Activated T-cell treated with anti-CD3 and anti-CD28 coated beads, Interleukin-2, amount 50 U/mL, for 24 hours (primary cell): ENCODE data around the gene ZBED4.
A peak's percentile ranks its signal among the peaks of the same experiment; 100 is the strongest.

ENCODE experiments used
- DNase-seq: peaks from one replicate; pipeline ENCODE4 v3.0.0-alpha.2; 2020
- H3K27ac Mint-ChIP-seq: 2 replicates; pipeline ENCODE4 v1.8.0; 2020; ENCODE audit warnings: mild to moderate bottlenecking, mixed read lengths
- H3K27me3 Mint-ChIP-seq: 2 replicates; pipeline ENCODE4 v1.8.0; 2020; ENCODE audit warnings: mixed read lengths
- H3K36me3 Mint-ChIP-seq: 2 replicates; pipeline ENCODE4 v1.8.0; 2020; ENCODE audit warnings: low read depth, mixed read lengths
- H3K4me1 Mint-ChIP-seq: 2 replicates; pipeline ENCODE4 v1.8.0; 2020; ENCODE audit warnings: low read depth, mixed read lengths
- H3K4me3 Mint-ChIP-seq: 2 replicates; pipeline ENCODE4 v1.8.0; 2020; ENCODE audit warnings: mild to moderate bottlenecking, moderate library complexity, mixed read lengths
- H3K9me3 Mint-ChIP-seq: 2 replicates; pipeline ENCODE4 v1.8.0; 2020; ENCODE audit warnings: mixed read lengths

The ZBED4 gene, protein sequence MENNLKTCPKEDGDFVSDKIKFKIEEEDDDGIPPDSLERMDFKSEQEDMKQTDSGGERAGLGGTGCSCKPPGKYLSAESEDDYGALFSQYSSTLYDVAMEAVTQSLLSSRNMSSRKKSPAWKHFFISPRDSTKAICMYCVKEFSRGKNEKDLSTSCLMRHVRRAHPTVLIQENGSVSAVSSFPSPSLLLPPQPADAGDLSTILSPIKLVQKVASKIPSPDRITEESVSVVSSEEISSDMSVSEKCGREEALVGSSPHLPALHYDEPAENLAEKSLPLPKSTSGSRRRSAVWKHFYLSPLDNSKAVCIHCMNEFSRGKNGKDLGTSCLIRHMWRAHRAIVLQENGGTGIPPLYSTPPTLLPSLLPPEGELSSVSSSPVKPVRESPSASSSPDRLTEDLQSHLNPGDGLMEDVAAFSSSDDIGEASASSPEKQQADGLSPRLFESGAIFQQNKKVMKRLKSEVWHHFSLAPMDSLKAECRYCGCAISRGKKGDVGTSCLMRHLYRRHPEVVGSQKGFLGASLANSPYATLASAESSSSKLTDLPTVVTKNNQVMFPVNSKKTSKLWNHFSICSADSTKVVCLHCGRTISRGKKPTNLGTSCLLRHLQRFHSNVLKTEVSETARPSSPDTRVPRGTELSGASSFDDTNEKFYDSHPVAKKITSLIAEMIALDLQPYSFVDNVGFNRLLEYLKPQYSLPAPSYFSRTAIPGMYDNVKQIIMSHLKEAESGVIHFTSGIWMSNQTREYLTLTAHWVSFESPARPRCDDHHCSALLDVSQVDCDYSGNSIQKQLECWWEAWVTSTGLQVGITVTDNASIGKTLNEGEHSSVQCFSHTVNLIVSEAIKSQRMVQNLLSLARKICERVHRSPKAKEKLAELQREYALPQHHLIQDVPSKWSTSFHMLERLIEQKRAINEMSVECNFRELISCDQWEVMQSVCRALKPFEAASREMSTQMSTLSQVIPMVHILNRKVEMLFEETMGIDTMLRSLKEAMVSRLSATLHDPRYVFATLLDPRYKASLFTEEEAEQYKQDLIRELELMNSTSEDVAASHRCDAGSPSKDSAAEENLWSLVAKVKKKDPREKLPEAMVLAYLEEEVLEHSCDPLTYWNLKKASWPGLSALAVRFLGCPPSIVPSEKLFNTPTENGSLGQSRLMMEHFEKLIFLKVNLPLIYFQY

DNA sequence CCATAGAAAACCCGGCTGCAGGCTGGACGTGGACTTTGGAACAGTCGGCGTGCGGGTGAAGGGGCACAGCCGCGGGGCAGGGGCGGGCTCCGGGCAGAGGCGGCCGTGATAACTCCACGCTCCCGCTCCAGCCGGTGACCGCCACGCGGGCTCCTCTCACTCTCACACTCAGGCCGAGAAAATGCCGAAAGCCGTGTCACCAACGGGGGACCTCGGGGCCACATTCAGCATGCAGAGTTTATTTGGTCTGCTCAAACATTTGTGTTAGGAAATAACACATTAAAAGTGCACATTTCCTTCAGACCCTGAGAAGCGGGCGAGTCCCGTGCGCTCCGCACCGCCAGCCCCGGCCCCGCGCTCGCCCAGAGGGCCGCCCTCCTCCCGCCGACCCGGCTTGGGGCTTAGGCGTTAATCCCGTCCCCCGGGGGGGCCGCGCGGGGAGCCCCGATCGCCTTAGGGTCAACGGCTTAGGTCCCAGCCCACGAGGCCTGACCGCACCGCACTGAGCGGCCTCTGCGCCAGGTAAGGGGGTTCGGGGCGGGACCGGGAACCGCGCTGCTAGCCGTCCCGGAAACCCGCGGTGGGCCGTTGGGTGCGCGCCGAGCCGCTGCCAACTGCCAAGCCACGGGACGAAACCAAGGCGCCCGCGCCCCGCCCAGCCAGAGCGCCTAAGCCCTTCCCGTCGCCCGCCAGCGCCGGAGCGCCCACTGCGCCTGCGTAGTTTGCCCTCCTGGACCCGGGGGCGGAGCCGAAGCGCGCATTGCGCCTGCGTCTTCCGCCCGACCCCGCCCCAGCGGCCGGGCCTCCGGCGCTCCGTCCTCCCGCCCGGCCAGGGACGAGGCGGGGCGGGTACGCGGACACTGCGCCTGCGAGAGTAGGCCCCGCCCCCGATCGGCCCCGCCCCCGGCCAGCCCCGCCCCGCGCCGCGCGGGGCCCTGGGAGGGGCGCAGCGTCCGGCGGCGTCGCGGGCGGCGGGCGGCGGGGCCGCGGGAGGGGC, at the start of gene ZBED4:
Gene ZBED4 (plus strand): TSS at position 947 of the 997 bp plus-strand sequence. CDS start 29,819 bp downstream, outside the sequence.
- Mint-ChIP-seq H3K9me3 (no peaks in the 10 kb centered on the region), H3K4me1 (peaks cover 41% of the 10 kb centered on the region), H3K27ac (peak within 1 kb of the TSS; percentile 92), H3K4me3 (peak within 1 kb of the TSS; percentile 90), H3K36me3 (peaks cover 14% of the 10 kb centered on the region), H3K27me3 (peaks cover 16% of the 10 kb centered on the region)
- peak; percentile 99 for DNase-seq

DNA sequence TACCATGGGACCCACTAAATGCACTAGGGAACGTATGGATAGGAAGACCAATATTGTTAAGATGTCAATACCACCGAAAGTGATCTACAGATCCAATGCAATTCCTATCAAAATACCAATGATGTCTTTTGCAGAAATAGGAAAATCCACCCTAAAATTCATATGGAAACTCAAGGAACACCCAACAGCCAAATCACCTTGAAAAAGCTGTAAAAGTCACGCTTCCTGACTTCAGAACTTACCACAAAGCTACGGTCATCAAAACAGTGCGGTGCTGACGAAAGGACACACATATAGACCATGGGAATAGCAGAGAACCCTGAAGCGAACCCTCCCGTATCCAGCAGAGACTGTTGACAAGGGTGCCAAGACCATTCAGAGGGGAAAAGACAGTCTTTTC, 46.5 kb upstream of the ZBED4 start:
- no peaks in the 10 kb centered on the region for H3K27me3 Mint-ChIP-seq
- peak overlapping the region; percentile 32 for H3K4me3 Mint-ChIP-seq
- no peak for DNase-seq
- peak overlapping the region; percentile 53 for H3K27ac Mint-ChIP-seq
- peaks cover 77% of the 10 kb centered on the region for H3K4me1 Mint-ChIP-seq
- no peaks in the 10 kb centered on the region for H3K9me3 Mint-ChIP-seq
- peaks cover 78% of the 10 kb centered on the region for H3K36me3 Mint-ChIP-seq

DNA sequence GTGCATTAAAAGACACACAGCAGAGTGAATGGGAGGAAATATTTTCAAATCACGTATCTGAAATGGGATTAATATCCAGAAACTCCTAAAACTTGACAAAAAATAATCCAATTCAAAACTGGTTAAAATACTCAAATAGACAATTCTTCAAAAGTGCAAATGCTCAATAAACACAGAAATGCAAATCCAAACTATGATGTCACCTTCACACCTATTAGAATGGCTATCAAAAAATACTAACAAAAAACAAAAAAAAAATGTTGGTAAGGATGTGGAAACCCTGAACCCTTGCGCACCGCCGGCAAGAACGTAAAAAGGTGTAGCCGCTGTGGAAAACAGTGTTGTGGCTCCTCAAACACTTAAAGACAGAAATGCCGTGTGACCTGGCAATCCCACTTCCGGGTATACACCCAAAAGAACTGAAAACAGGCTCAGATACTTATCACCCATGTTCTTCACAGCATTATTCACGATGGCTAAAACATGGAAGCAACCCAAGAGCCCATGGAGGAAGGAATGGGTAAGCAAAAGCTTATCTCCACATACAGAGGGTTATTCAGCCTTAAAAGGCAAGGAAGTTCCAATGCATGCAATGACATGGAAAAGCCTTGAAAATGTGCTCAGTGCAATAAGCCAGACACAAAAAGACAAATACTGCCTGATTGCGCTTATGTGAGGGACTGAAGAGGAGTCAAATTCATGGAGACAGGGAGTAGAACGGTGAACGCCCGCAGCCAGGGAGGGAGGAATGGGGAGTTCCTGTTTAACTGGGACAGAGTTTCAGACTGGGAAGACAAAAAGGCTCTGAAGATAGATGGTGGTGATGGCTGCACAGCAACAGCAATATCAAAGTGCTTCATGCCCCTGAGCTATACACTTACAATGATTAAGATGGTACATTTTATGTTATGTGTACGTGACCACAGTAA, 45.6 kb upstream of the ZBED4 start:
- peaks cover 79% of the 10 kb centered on the region for H3K36me3 Mint-ChIP-seq

DNA sequence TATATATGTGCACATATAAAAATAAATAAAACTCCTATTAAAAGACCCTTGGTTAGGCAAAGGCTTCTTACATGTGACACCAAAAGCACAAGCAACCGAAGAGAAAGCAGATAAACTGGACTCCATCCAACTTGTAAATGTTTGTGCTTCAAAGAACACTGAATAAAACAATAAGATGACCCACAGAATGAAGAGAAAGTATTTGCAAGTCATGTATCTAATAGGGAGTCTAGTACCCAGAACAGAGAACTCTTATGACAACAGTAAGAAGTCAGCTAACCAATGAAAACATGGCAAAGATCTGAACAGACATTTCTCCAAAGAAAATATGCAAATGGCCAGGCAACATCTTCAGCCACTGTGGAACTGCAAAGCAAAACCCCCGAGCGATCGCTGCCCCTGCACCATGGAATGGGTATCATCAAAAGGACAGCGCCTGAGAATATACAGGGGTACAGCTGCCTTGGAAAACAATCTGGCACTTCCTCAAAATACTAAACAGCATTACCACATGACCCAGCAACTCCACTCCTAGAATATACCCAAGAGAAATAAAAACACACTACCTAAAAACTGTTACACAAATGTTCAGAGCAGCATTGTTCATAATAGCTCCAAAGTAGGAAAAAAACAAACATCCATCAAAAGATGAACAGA, 43.2 kb upstream of the ZBED4 start:
- H3K36me3 Mint-ChIP-seq = peaks cover 75% of the 10 kb centered on the region
- H3K4me3 Mint-ChIP-seq = no peak overlapping the region
- peaks cover 79% of the 10 kb centered on the region for H3K4me1 Mint-ChIP-seq
- no peak for DNase-seq
- no peaks in the 10 kb centered on the region for H3K9me3 Mint-ChIP-seq
- H3K27me3 Mint-ChIP-seq = no peaks in the 10 kb centered on the region
- peak overlapping the region; percentile 75 for H3K27ac Mint-ChIP-seq

More for the DNA sequence above, 45.6 kb upstream of the ZBED4 start:
- H3K9me3 Mint-ChIP-seq = no peaks in the 10 kb centered on the region
- H3K27ac Mint-ChIP-seq = peak overlapping the region; percentile 53
- DNase-seq = no peak
- peak overlapping the region; percentile 32 for H3K4me3 Mint-ChIP-seq
- no peaks in the 10 kb centered on the region for H3K27me3 Mint-ChIP-seq
- H3K4me1 Mint-ChIP-seq = peaks cover 81% of the 10 kb centered on the region

DNA sequence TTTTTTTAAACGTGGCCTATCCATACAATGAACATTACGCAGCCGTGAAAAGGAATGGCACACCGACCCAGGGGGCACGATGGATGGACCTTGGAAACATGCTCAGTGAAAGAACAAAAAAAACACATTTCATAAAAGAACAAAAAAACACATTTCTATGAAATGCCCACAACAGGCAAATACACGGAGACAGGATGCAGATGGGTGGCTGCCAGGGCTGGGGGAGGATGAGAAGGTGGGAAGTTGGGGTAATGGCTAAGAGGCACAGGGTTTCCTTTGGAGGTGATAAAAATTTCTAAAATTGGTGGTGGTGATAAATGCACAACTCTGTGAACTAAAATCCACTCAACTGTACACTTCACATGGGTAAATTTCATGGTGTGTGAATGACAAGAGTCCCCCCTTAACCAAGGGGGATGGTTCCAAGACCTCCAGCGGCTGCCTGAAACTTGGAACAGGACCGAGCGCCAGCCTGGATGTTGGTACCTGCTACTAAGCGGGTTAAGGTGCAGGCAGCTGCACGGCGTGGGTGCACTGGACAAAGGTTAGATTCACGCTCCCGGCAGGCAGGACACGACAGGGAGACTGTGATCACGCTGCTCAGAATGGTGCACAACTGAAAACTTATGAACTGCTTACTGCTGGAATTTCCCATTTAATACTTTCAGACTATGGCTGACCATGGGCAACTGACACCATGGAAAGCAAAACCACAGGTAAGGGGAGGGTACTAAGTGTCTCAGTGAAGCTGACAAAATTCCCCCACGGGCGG, 42.4 kb upstream of the ZBED4 start:
- H3K36me3 Mint-ChIP-seq = peaks cover 76% of the 10 kb centered on the region
- no peak overlapping the region for H3K4me3 Mint-ChIP-seq
- H3K27ac Mint-ChIP-seq = peak overlapping the region; percentile 75
- H3K9me3 Mint-ChIP-seq = no peaks in the 10 kb centered on the region
- DNase-seq = no peak
- H3K4me1 Mint-ChIP-seq = peaks cover 83% of the 10 kb centered on the region
- no peaks in the 10 kb centered on the region for H3K27me3 Mint-ChIP-seq

DNA sequence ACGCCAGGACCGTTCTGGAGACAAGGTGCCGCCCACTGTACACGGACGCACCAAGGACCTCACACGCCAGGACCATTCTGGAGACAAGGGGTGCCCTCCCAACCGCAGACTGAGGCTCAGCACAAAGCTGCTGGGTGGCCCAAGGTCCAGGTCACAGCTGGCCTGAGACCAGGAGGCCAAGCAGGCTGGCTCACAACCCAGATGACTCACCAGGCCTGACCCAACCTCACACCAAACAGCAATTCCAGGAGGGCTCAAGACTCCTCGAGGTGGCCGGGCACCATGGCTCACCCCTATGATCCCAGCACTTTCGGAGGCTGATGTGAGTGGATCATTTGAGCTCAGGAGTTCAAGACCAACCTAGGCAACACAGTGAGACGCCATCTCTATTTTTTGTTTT, 40.8 kb upstream of the ZBED4 start:
- Mint-ChIP-seq H3K27ac (no peak overlapping the region), H3K4me3 (no peak overlapping the region), H3K36me3 (peaks cover 76% of the 10 kb centered on the region), H3K4me1 (peaks cover 83% of the 10 kb centered on the region), H3K27me3 (no peaks in the 10 kb centered on the region), H3K9me3 (no peaks in the 10 kb centered on the region)
- no peak for DNase-seq

DNA sequence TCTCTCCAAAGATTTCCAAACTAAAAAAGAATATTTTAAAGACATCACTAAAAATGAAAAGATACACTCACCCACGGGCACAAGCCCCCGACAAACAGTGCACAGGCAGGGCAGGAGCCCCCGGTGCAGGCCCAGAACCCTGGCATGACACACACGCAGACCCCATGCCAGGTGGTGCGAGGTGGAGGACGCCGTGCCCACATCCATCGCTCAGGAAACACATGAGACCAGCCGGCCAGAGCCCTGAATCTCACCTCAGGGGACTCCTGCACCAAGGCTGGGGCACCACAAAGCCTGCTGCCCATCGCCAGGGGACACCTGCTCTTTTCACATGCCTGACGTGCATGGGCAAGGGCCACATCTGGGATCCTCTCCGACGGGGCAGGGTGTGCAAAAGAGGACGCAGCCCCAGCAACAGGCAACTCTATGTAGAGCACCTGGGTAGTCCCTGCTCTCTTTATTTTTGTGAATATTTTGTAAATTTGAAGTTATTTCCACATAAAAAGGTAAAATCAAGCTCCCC, 39.4 kb upstream of the ZBED4 start:
- H3K27me3 Mint-ChIP-seq = no peaks in the 10 kb centered on the region
- H3K27ac Mint-ChIP-seq = peak overlapping the region; percentile 50
- H3K9me3 Mint-ChIP-seq = no peaks in the 10 kb centered on the region
- H3K4me1 Mint-ChIP-seq = peaks cover 82% of the 10 kb centered on the region
- no peak for DNase-seq
- H3K4me3 Mint-ChIP-seq = no peak overlapping the region
- H3K36me3 Mint-ChIP-seq = peaks cover 80% of the 10 kb centered on the region

DNA sequence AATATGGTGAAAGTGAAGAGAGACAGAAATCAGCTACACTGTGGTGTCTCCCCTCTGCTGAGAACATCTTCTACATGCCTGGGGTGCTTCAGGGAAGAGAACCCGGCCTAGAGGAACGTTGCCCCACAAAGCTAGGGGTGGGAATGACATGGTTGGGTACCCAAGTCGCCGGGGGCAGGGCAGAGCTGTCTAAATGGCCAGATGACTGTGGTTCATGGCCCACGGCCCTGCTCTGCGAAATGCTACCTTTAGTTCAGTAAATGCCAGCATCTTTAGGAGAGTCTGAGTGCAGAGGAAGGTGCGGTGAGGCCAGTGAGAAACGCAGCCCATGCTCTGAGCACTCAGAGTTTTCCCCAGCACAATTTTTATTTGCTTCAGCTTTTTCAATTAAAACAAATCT, 38.8 kb upstream of the ZBED4 start:
- Mint-ChIP-seq H3K9me3 (no peaks in the 10 kb centered on the region), H3K27me3 (no peaks in the 10 kb centered on the region), H3K4me1 (peaks cover 78% of the 10 kb centered on the region), H3K27ac (peak overlapping the region; percentile 20), H3K4me3 (no peak overlapping the region), H3K36me3 (peaks cover 81% of the 10 kb centered on the region)
- DNase-seq = no peak

DNA sequence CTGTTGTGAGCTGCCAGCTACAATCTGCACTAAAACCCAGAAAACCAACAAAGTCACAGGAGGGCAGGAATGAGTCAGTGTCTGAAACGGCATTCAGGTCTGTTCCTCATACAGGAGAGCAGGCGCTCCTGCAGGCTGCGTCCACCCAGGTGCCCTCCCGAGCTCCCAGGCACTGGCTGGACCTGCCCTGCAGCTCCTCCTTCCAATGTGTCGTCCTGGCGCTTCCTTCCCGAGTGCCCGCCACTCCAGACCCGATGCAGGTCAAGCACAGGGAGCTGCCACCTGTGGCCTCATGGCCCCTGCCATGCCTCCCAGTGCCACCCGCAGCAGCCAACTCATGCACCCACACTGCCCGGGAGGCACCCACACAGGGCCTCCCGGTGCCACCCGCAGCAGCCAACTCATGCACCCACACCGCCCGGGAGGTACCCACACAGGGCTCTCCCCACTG, 38.0 kb upstream of the ZBED4 start:
- peak overlapping the region; percentile 10 for H3K4me3 Mint-ChIP-seq

DNA sequence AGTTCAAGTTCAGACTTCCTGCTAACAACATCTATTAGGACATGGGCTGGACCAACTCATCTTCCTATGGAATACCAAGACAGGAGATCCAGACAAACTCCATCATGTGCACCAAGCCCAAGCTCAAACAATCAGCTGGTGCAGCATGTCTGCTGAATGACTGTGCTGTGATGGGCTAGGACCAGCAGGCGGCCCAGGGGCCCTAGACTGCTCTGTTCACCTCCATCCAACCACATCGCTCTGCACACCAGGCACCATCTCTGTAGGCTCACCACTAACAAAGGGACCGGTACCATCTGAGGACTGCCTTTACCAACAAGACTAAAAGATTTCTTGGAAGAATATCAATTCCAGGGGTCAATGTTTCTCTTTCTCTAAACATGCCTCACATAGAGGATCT, 36.3 kb upstream of the ZBED4 start:
- peak overlapping the region; percentile 7 for H3K27ac Mint-ChIP-seq
- H3K4me1 Mint-ChIP-seq = peaks cover 75% of the 10 kb centered on the region
- H3K4me3 Mint-ChIP-seq = no peak overlapping the region
- no peaks in the 10 kb centered on the region for H3K9me3 Mint-ChIP-seq
- H3K36me3 Mint-ChIP-seq = peaks cover 88% of the 10 kb centered on the region
- H3K27me3 Mint-ChIP-seq = no peaks in the 10 kb centered on the region
- no peak for DNase-seq

More for the DNA sequence above, 38.0 kb upstream of the ZBED4 start:
- Mint-ChIP-seq H3K9me3 (no peaks in the 10 kb centered on the region), H3K27ac (peak overlapping the region; percentile 76), H3K36me3 (peaks cover 84% of the 10 kb centered on the region), H3K4me1 (peaks cover 77% of the 10 kb centered on the region), H3K27me3 (no peaks in the 10 kb centered on the region)
- DNase-seq = no peak

DNA sequence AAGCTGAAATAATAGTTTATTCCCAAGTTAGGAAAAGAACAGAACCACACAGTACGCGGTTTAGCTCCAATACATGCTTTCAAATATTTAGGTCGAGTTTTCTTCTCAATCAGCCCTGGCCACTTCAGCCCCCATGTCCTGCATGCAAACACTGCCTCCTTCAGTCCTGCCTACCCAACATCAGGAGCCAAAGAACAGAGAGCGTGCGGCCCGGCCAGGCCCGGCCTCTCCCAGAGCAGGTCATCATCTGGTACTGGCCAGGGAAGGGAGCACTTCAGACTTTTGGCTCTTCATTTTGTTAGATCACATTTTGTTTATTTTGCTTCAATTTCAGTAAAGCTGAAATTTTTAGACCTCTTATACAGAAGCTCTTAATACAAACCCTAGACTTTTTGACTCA, 32.7 kb upstream of the ZBED4 start:
- peaks cover 95% of the 10 kb centered on the region for H3K36me3 Mint-ChIP-seq

More for the DNA sequence above, 32.7 kb upstream of the ZBED4 start:
- no peaks in the 10 kb centered on the region for H3K9me3 Mint-ChIP-seq
- H3K4me1 Mint-ChIP-seq = peaks cover 79% of the 10 kb centered on the region
- no peaks in the 10 kb centered on the region for H3K27me3 Mint-ChIP-seq
- H3K4me3 Mint-ChIP-seq = no peak overlapping the region
- no peak for DNase-seq
- peak overlapping the region; percentile 50 for H3K27ac Mint-ChIP-seq
